A549 (cell line): Measurements from ENCODE around the gene CAP2. TPM values are rescaled to one million over a fixed set of nuclear protein-coding genes. Genes with fewer than 3 reads are reported as not detected.

Experiments used
- ATAC-seq, 2 experiments: fragments of 200-7000 bp in 1 of 2; fragments of >200 bp in 1 of 2; cut with Nextera tagmentation in 1 of 2; cut with Tn5 transposase in 1 of 2; 3 replicates each; pipeline versions ENCODE4 v1.8.0 to v1.9.1; 2018 to 2020; ENCODE audit warnings: mild to moderate bottlenecking in 1 of 2, moderate library complexity in 1 of 2
- CTCF ChIA-PET: fragments of 300-600 bp; sonication (Branson Sonifier 250); formaldehyde crosslinking; extraction: SDS; loops from one replicate; lab custom pipeline; 2021; ENCODE audit warnings: antibody characterized with exemption, inconsistent platforms; lab: Yijun Ruan, JAX
- POLR2A ChIA-PET: fragments of 350-600 bp; formaldehyde crosslinking; extraction: SDS; loops from one replicate; lab custom pipeline; 2021; ENCODE audit warnings: antibody characterized with exemption, inconsistent platforms; lab: Yijun Ruan, JAX
- DNase-seq, 2 experiments: peaks; one replicate each; pipeline versions ENCODE4 v3.0.0 to v3.0.0-alpha.2; 2011 to 2016; ENCODE audit warnings: low read depth in 1 of 2, low spot score in 1 of 2
- FAIRE-seq: peaks from 2 replicates; lab custom pipeline; 2011; peaks lifted over from hg19 to GRCh38; lab: Jason Lieb, UNC
- H3K27ac ChIP-seq, 2 experiments: fragments of >200 bp; sonication (Bioruptor Twin); formaldehyde crosslinking; 3 replicates each; pipeline ENCODE4 v1.5.1; 2016 to 2017
- H3K4me1 ChIP-seq: fragments of >200 bp; sonication (Bioruptor Twin); formaldehyde crosslinking; 3 replicates; pipeline ENCODE4 v1.6.1; 2016
- H3K4me2 ChIP-seq: fragments of >200 bp; sonication (Bioruptor Twin); formaldehyde crosslinking; 3 replicates; pipeline ENCODE4 v1.6.1; 2016
- H3K4me3 ChIP-seq: fragments of >200 bp; sonication (Bioruptor Twin); formaldehyde crosslinking; 3 replicates; pipeline ENCODE4 v1.5.1; 2016
- H3K9me3 ChIP-seq: fragments of >200 bp; sonication (Bioruptor Twin); formaldehyde crosslinking; 3 replicates; pipeline ENCODE4 v1.6.1; 2016
- BHLHE40 ChIP-seq: IDR thresholded peaks from 2 replicates; pipeline ENCODE4 v1.6.1; 2012; ENCODE audit warnings: low read depth, low read length, inconsistent platforms
- CBX2 ChIP-seq: fragments of 200-600 bp; sonication (generic); IDR thresholded peaks from 2 replicates; pipeline ENCODE4 v1.6.1; 2016; ENCODE audit warnings: low read depth, mild to moderate bottlenecking, borderline replicate concordance
- CHD2 ChIP-seq: fragments of 150-350 bp; IDR thresholded peaks from 2 replicates; pipeline ENCODE4 v1.6.1; 2014; ENCODE audit warnings: low read length; ENCODE audit not compliant: partially characterized antibody
- CHD4 ChIP-seq: fragments of 200-600 bp; sonication (generic); IDR thresholded peaks from 2 replicates; pipeline ENCODE4 v1.6.1; 2016; ENCODE audit warnings: antibody characterized with exemption, mild to moderate bottlenecking, borderline replicate concordance
- CTCF ChIP-seq: fragments of >200 bp; sonication (Bioruptor Twin); formaldehyde crosslinking; IDR thresholded peaks from 3 replicates; pipeline ENCODE4 v1.5.1; 2016
- EP300 ChIP-seq, 2 experiments: fragments of >200 bp; sonication (Bioruptor Twin); formaldehyde crosslinking; IDR thresholded peaks; 2 replicates in 1 of 2; 3 replicates in 1 of 2; pipeline ENCODE4 v1.6.1; 2016 to 2017
- FOSB ChIP-seq: fragments of 250-450 bp; sonication (Bioruptor Pico); IDR thresholded peaks from 2 replicates; pipeline ENCODE4 v1.5.0; 2020; ENCODE audit warnings: mild to moderate bottlenecking, moderate library complexity
- FOSL2 ChIP-seq, 2 experiments: fragments of 450-650 bp in 1 of 2; fragments of >200 bp in 1 of 2; sonication (Bioruptor Twin) in 1 of 2; formaldehyde crosslinking; IDR thresholded peaks; 2 replicates each; pipeline versions ENCODE4 v1.5.0 to v1.6.1; 2016 to 2020; ENCODE audit warnings: mild to moderate bottlenecking in 1 of 2, moderate library complexity in 1 of 2
- FOXS1 ChIP-seq: fragments of 250-450 bp; sonication (Bioruptor Pico); IDR thresholded peaks from 2 replicates; pipeline ENCODE4 v1.5.0; 2020; ENCODE audit warnings: mild to moderate bottlenecking, moderate library complexity
- HOXA7 ChIP-seq: fragments of 250-450 bp; sonication (Bioruptor Pico); IDR thresholded peaks from 2 replicates; pipeline ENCODE4 v1.5.0; 2020; ENCODE audit warnings: mild to moderate bottlenecking, moderate library complexity
- HOXB5 ChIP-seq: fragments of 250-450 bp; sonication (Bioruptor Pico); IDR thresholded peaks from 2 replicates; pipeline ENCODE4 v1.5.0; 2020; ENCODE audit warnings: mild to moderate bottlenecking, moderate library complexity
- KDM1A ChIP-seq: fragments of 200-600 bp; sonication (generic); IDR thresholded peaks from 2 replicates; pipeline ENCODE4 v1.6.1; 2016; ENCODE audit warnings: low read depth, mild to moderate bottlenecking
- PHF8 ChIP-seq: fragments of 200-600 bp; sonication (generic); IDR thresholded peaks from 2 replicates; pipeline ENCODE4 v1.6.1; 2016; ENCODE audit warnings: low read depth, mild to moderate bottlenecking, antibody characterized with exemption, moderate library complexity, borderline replicate concordance
- POLR2A ChIP-seq: IDR thresholded peaks from 2 replicates; pipeline ENCODE4 v1.6.1; 2012; ENCODE audit warnings: mild to moderate bottlenecking, low read length
- RAD21 ChIP-seq, 2 experiments: fragments of >200 bp in 1 of 2; sonication (Bioruptor Twin) in 1 of 2; formaldehyde crosslinking in 1 of 2; IDR thresholded peaks in 1 of 2; conservative IDR thresholded peaks in 1 of 2; 2 replicates in 1 of 2; 3 replicates in 1 of 2; pipeline ENCODE4 v1.6.1; 2012 to 2018; ENCODE audit warnings: inconsistent platforms in 1 of 2
- RCOR1 ChIP-seq: fragments of 150-350 bp; IDR thresholded peaks from 2 replicates; pipeline ENCODE4 v1.6.1; 2014; ENCODE audit warnings: antibody characterized with exemption, low read length, low read depth
- RFX5 ChIP-seq: fragments of 450-650 bp; IDR thresholded peaks from 2 replicates; pipeline ENCODE4 v1.7.1; 2014; ENCODE audit warnings: antibody characterized with exemption, mild to moderate bottlenecking, moderate library complexity
- TFCP2L1 ChIP-seq: fragments of 250-450 bp; sonication (Bioruptor Pico); IDR thresholded peaks from 2 replicates; pipeline ENCODE4 v1.5.0; 2021; ENCODE audit warnings: mild to moderate bottlenecking
- ZFP36 ChIP-seq: fragments of 450-650 bp; IDR thresholded peaks from 2 replicates; pipeline ENCODE4 v1.6.1; 2014; ENCODE audit warnings: borderline replicate concordance; ENCODE audit not compliant: partially characterized antibody
- WGBS: methylation state at CpG from one replicate; pipeline ENCODE4 v1.1.6; 2017; ENCODE audit errors: missing lambda C conversion rate; 5-methylcytosine and 5-hydroxymethylcytosine counted together
- polyA plus RNA-seq, 4 experiments: library from polyadenylated mRNA; depleted of rRNA in 3 of 4; stranded (reverse); fragments of >200 nt; fragmentation: RNase III in 1 of 4; extraction: RNeasy Plus Mini Kit Qiagen cat#74134 plus additional on column Dnase treatment in 1 of 4; gene quantifications; 2 replicates in 3 of 4; 3 replicates in 1 of 4; pipeline ENCODE4 v1.2.3, GENCODE V29; 2011 to 2017
- TF ChIP-seq, protein P1 (sequence below): IDR thresholded peaks from 2 replicates; pipeline ENCODE4 v1.6.1; 2012; ENCODE audit warnings: low read depth, borderline replicate concordance
- TF ChIP-seq, protein P2 (sequence below): fragments of 150-350 bp; IDR thresholded peaks from 2 replicates; pipeline ENCODE4 v1.6.1; 2014; ENCODE audit warnings: low read depth, mild to moderate bottlenecking, low read length
- TF ChIP-seq, protein P3 (sequence below): fragments of >200 bp; sonication (Bioruptor Twin); formaldehyde crosslinking; IDR thresholded peaks from 2 replicates; pipeline ENCODE4 v1.6.1; 2016
- TF ChIP-seq, protein P4 (sequence below): fragments of 200-600 bp; sonication (generic); IDR thresholded peaks from 2 replicates; pipeline ENCODE4 v1.6.1; 2016; ENCODE audit warnings: antibody characterized with exemption, mild to moderate bottlenecking, moderate library complexity

CAP2 gene
- polyA plus RNA-seq, 2 of the 4 experiments (the other 2 are of a cell fraction) = 27.2 to 43.3 TPM

GRCh38 chr6:17511084-17511483 lies 117.7 kb downstream of the CAP2 start:
- no peaks in the 10 kb centered on the region for H3K9me3 ChIP-seq
- H3K27ac ChIP-seq = no peak overlapping the region
- POLR2A ChIA-PET = no interaction called here
- WGBS = 94% methylated on average over 11 of the region's 11 CpGs
- FAIRE-seq (no peak), DNase-seq (no peak)
- H3K4me1 ChIP-seq = peaks cover under 1% of the 10 kb centered on the region; the same call in 1 of the 3 replicates
- CTCF ChIA-PET = interaction anchor here (0.6 kb wide), 1 partner anchor 316 kb away, joined by 3 read pairs; no protein-coding TSS in a partner anchor
- no peak for TF ChIP-seq HOXA7 (CRISPR knock-in tag)
- no peak for TF ChIP-seq KDM1A
- TF ChIP-seq RFX5 = no peak
- TF ChIP-seq TFCP2L1 (CRISPR knock-in tag) = no peak
- TF ChIP-seq, all 56 proteins: peak for 0
- ATAC-seq = no peak
- H3K4me3 ChIP-seq = no peak overlapping the region
- no peak overlapping the region for H3K4me2 ChIP-seq

DNA sequence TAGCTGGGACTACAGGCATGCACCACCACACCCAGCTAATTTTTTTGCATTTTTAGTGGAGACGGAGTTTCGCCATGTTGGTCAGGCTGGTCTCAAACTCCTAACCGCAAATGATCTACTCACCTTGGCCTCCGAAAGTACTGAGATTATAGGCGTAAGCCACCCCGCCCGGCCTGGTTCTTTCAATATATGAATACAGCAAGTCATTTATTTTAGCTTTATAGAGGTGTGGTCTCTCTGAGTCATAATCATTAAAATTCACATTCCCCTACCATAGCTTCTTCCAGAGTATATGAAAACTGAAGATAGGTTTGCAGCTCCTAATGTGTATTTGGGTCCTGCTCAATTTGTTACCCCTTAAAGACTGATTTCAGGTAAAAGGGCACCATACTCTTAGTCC lies 118.2 kb downstream of the CAP2 start:
- no peak for FAIRE-seq
- Histone ChIP-seq H3K4me1 (no peaks in the 10 kb centered on the region), H3K4me3 (no peak overlapping the region), H3K4me2 (no peak overlapping the region), H3K27ac (no peak overlapping the region), H3K9me3 (no peaks in the 10 kb centered on the region)
- no peak for ATAC-seq
- CTCF ChIA-PET = interaction anchor here (0.6 kb wide), 1 partner anchor 316 kb away, joined by 3 read pairs; no protein-coding TSS in a partner anchor
- 97% methylated on average over 7 of the region's 7 CpGs for WGBS
- TF ChIP-seq FOSB (CRISPR knock-in tag) (no peak), ZFP36 (no peak), FOSL2 (IDR thresholded peaks at IDR 0.05) (no peak), FOSL2 (CRISPR knock-in tag; IDR thresholded peaks at IDR 0.05) (no peak), CTCF (no peak), CBX2 (no peak), RCOR1 (no peak), PHF8 (no peak), EP300 (IDR thresholded peaks at IDR 0.05) (no peak), FOXS1 (CRISPR knock-in tag) (no peak), POLR2A (no peak), RAD21 (conservative IDR thresholded peaks at IDR 0.05 in 1 of 2, IDR thresholded peaks at IDR 0.05 in 1 of 2) (no peak), HOXA7 (CRISPR knock-in tag) (no peak)
- TF ChIP-seq, protein P1, sequence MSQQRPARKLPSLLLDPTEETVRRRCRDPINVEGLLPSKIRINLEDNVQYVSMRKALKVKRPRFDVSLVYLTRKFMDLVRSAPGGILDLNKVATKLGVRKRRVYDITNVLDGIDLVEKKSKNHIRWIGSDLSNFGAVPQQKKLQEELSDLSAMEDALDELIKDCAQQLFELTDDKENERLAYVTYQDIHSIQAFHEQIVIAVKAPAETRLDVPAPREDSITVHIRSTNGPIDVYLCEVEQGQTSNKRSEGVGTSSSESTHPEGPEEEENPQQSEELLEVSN = no peak
- TF ChIP-seq, protein P2, sequence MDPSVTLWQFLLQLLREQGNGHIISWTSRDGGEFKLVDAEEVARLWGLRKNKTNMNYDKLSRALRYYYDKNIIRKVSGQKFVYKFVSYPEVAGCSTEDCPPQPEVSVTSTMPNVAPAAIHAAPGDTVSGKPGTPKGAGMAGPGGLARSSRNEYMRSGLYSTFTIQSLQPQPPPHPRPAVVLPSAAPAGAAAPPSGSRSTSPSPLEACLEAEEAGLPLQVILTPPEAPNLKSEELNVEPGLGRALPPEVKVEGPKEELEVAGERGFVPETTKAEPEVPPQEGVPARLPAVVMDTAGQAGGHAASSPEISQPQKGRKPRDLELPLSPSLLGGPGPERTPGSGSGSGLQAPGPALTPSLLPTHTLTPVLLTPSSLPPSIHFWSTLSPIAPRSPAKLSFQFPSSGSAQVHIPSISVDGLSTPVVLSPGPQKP = no peak
- TF ChIP-seq, protein P3, sequence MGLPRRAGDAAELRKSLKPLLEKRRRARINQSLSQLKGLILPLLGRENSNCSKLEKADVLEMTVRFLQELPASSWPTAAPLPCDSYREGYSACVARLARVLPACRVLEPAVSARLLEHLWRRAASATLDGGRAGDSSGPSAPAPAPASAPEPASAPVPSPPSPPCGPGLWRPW = no peak
- POLR2A ChIA-PET = no interaction called here
- DNase-seq = no peak

DNA sequence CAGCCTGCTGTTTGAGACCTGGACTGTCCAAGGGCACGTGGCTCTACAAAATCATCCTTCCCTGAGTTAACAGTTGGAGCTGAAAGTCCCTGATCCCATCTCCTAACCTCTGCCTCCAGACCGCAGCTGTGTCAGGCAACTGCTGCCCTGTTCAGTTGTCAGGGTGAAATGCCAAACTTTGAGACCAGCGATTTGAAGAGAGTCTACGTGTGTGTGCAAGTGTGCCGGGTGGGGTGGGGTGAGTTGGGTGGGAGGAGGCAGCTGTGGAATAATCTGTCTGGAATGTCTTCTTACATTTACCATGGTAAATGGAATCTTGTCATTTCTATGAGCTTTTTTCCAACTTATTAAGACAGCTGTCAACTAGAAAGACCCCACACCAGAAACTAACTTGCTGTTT lies 125.7 kb downstream of the CAP2 start:
- Histone ChIP-seq H3K4me2 (no peak overlapping the region), H3K9me3 (no peaks in the 10 kb centered on the region), H3K27ac (no peak overlapping the region), H3K4me3 (no peak overlapping the region), H3K4me1 (no peaks in the 10 kb centered on the region)
- FAIRE-seq (no peak), DNase-seq (no peak), ATAC-seq (no peak)
- CTCF ChIA-PET = interaction anchor here (0.6 kb wide), 1 partner anchor 28 kb away, joined by 3 read pairs; no protein-coding TSS in a partner anchor
- TF ChIP-seq BHLHE40 = no peak
- TF ChIP-seq CBX2 = no peak
- TF ChIP-seq RAD21 (conservative IDR thresholded peaks at IDR 0.05 in 1 of 2, IDR thresholded peaks at IDR 0.05 in 1 of 2) = no peak
- no peak for TF ChIP-seq RFX5
- no peak for TF ChIP-seq PHF8
- no peak for TF ChIP-seq CHD4
- TF ChIP-seq POLR2A = no peak
- no peak for TF ChIP-seq CHD2
- TF ChIP-seq, protein P4, sequence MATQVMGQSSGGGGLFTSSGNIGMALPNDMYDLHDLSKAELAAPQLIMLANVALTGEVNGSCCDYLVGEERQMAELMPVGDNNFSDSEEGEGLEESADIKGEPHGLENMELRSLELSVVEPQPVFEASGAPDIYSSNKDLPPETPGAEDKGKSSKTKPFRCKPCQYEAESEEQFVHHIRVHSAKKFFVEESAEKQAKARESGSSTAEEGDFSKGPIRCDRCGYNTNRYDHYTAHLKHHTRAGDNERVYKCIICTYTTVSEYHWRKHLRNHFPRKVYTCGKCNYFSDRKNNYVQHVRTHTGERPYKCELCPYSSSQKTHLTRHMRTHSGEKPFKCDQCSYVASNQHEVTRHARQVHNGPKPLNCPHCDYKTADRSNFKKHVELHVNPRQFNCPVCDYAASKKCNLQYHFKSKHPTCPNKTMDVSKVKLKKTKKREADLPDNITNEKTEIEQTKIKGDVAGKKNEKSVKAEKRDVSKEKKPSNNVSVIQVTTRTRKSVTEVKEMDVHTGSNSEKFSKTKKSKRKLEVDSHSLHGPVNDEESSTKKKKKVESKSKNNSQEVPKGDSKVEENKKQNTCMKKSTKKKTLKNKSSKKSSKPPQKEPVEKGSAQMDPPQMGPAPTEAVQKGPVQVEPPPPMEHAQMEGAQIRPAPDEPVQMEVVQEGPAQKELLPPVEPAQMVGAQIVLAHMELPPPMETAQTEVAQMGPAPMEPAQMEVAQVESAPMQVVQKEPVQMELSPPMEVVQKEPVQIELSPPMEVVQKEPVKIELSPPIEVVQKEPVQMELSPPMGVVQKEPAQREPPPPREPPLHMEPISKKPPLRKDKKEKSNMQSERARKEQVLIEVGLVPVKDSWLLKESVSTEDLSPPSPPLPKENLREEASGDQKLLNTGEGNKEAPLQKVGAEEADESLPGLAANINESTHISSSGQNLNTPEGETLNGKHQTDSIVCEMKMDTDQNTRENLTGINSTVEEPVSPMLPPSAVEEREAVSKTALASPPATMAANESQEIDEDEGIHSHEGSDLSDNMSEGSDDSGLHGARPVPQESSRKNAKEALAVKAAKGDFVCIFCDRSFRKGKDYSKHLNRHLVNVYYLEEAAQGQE = no peak
- TF ChIP-seq, protein P3 = no peak
- no peak for TF ChIP-seq EP300 (IDR thresholded peaks at IDR 0.05)
- TF ChIP-seq HOXB5 (CRISPR knock-in tag) = no peak
- POLR2A ChIA-PET = no interaction called here
- 95% methylated on average over 4 of the region's 5 CpGs for WGBS
